HG03571 (cell line): ENCODE data around the gene SENP6.
A peak's percentile ranks its signal among the peaks of the same experiment; 100 is the strongest.
"Not testable (repeated sequence)": the region's sequence is repeated elsewhere in the genome, so short reads cannot be mapped to it uniquely, and the experiment has no call there.

Experiments
- ATAC-seq: cut with Tn5 transposase; IDR thresholded peaks from one replicate; pipeline ENCODE4 v1.9.1; 2021; ENCODE audit not compliant: unreplicated experiment

The SENP6 gene, protein sequence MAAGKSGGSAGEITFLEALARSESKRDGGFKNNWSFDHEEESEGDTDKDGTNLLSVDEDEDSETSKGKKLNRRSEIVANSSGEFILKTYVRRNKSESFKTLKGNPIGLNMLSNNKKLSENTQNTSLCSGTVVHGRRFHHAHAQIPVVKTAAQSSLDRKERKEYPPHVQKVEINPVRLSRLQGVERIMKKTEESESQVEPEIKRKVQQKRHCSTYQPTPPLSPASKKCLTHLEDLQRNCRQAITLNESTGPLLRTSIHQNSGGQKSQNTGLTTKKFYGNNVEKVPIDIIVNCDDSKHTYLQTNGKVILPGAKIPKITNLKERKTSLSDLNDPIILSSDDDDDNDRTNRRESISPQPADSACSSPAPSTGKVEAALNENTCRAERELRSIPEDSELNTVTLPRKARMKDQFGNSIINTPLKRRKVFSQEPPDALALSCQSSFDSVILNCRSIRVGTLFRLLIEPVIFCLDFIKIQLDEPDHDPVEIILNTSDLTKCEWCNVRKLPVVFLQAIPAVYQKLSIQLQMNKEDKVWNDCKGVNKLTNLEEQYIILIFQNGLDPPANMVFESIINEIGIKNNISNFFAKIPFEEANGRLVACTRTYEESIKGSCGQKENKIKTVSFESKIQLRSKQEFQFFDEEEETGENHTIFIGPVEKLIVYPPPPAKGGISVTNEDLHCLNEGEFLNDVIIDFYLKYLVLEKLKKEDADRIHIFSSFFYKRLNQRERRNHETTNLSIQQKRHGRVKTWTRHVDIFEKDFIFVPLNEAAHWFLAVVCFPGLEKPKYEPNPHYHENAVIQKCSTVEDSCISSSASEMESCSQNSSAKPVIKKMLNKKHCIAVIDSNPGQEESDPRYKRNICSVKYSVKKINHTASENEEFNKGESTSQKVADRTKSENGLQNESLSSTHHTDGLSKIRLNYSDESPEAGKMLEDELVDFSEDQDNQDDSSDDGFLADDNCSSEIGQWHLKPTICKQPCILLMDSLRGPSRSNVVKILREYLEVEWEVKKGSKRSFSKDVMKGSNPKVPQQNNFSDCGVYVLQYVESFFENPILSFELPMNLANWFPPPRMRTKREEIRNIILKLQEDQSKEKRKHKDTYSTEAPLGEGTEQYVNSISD

DNA sequence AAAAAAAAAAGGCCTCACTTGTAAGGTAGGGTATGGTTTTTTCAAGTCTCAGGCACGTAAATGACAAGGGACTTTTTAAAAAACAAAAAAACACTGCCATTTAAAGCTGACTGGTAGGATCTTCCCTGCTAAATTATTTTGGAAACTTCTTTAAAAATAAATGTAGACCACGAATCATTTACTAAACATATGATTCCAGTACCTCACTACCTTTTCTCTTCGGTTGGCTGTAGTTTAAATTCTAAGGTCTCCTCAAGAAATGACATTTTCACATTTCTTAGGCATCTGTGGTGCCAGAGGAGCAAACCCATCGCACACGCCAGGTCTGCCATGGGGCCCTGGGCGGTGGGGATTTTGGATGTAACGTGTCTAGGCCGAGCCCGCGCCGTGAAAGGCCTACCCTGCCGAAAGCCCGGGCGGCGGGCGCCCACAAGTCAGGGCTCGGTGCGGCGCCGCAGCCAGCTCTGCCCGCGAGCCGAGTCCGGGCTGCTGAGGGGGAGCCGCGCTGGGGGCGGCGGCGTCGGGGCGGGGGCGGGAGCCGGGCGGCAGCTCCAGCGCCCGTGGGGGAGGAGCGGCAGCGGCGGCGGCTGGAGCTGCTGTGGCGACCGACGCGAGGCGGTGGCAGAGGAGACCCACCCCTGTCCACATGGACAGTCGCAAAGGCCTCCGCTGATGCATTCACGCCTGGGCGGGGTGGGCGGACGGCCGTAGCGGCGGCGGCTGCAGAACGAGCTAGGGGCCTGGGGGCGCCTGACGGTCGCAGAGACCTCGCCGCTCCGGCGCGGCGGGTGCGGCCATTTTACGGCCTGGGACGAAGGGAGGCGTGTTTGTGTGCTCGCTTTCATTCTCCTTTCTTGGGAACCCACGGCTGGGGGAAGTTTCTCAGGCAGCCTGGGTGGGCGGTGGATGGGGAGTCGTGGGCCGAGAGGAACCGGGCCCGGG, at the start of gene SENP6:
SENP6 (plus strand) TSS at position 577 of the 942 bp plus-strand sequence. CDS start 645 bp downstream, outside the sequence.
- ATAC-seq = peak; percentile 73

DNA sequence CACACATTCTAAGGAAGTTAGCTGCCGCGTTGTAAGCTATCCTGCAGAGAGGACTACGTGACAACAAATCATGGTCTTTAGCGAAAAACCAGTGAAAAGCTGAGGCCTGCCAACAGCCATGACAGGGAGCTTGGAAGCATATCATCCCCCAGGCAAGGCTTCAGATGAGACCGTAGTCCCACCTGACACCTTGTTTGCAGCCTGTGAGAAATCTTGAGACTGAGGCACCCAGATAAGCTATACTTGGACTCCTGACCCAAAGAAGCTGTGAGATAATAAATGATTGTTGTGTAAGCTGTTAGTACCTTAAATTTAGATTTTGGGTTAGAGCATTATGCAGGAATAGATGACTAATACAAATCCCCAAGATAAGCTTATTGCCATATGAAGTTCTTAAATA, 45.4 kb upstream of the SENP6 start:
- ATAC-seq = no peak

DNA sequence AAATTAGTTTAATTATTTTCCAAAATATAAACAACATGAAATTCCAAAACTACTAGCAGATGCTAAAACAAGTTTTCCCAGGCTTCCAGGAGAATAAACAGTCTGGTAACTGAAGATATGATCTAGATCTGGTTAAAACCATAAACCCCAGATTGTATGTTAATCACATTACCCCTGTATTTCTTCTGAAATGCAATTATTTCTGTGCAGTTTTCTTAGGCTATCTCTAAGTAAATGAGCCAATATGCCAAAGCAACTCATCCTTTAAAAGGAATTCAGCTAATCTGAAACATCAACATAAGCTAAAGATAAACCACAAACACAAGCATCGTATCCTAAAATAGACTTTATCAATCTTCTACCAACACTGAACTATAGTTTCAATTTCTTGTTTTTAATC, 44.6 kb upstream of the SENP6 start:
- ATAC-seq = no peak

DNA sequence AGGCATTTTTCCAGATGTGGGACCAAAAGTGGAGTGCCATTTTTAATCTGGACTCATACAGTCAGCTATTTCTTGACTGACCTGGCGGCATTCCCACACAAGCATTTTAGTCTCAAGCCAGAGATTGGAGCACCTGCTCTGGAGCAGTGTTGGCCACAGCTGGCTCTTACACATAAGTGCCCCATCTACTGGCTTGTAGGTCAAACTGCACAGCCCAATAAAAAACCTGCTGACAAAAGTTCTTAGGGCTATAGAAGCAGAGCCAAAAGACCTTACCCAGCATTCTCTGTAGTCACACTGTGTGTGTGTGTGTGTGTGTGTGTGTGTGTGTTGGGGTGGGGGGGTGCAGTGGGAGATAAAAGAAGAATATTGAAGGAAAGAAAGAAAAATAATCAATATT, 38.6 kb upstream of the SENP6 start:
- no peak for ATAC-seq

- no peak for ATAC-seq
These were observed 35.4 kb upstream of the SENP6 start for GRCh38 chr6:75566137-75566767.

GRCh38 chr6:75568100-75568499, 33.6 kb upstream of the SENP6 start:
- ATAC-seq = no peak

GRCh38 chr6:75568965-75569364, 32.7 kb upstream of the SENP6 start:
- no peak for ATAC-seq

DNA sequence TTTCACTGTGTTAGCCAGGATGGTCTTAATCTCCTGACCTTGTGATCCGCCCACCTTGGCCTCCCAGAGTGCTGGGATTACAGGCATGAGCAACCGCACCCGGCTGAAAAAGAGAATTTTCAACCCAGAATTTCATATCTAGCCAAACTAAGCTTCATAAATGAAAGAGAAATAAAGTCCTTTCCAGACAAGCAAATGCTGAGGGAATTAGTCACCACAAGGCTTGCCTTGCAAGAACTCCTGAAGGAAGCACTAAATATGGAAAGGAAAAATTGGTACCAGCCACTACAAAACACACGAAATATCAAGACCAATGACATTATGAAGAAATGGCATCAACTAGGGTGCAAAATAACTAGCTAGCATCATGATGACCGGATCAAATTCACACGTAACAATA, 31.0 kb upstream of the SENP6 start:
- not testable (repeated sequence) for ATAC-seq

DNA sequence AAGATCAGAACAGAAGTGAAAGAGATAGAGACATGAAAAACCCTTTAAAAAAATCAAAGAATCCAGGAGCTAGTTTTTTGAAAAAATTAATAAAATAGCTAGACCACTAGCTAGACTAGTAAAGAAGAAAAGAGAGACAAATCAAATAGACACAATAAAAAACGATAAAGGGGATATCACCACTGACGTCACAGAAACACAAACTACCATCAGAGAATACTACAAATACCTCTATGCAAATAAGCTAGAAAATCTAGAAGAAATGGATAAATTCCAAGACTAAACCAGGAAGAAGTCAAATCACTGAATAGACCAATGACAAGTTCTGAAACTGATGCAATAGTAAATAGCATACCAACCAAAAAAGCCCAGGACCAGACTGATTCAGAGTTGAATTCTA, 29.6 kb upstream of the SENP6 start:
- ATAC-seq = no peak

DNA sequence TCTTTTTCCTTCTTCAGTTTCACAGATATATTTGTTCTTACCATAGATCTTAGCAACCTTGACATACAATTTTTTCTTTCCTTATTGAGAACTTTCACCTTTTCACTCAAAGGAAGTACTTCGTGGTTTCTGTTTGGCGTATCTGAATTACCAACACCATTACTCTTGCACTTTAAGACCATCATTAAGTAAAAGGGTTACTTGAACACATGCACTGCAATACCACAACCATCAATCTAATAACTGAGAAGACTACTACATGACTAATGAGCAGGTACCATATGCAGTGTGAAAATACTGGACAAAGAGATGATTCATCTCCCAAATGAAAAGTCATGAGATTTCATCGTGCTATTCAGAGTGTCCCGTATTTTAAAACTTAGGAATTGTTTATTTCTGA, 21.7 kb upstream of the SENP6 start:
- ATAC-seq = peak; percentile 79

DNA sequence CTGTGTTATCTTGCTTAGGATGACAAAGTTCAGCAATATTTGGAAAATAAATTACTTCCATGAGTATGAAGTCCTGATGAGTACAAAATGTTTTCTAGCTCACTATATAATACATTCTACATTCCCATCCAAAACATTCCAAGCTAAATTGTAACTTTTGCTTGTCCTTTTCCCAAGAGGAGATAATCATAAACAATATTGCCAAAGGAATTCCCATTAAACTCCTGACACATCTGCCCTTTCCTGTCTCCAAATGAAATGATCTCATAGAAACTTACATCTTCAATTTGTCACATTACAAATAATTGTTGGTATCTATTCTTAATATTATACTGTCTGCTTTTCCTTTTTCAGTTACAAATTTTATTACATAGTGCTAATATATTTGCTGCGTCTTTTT, 20.4 kb upstream of the SENP6 start:
- no peak for ATAC-seq

- ATAC-seq = not testable (repeated sequence)
These were observed 17.1 kb upstream of the SENP6 start for GRCh38 chr6:75584552-75584951.

DNA sequence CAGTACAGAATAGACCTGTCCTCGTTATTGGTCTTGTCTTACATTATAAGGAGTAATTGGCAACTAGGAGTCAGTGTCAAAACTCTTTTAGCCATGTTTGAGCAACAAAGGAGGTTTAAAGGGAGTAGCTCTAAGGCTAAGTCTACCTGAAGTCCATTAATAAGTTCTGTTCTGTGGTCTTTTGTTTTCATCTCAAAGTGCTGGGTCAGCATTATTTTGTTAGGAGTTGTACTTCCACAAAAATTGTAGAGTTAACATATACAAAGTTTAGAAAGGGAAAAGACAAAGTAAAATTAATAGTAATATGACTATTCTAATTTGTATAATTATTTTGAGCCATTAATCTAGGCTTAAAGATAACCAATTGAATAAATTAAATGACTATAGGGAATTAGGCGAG, 12.7 kb upstream of the SENP6 start:
- ATAC-seq = no peak

DNA sequence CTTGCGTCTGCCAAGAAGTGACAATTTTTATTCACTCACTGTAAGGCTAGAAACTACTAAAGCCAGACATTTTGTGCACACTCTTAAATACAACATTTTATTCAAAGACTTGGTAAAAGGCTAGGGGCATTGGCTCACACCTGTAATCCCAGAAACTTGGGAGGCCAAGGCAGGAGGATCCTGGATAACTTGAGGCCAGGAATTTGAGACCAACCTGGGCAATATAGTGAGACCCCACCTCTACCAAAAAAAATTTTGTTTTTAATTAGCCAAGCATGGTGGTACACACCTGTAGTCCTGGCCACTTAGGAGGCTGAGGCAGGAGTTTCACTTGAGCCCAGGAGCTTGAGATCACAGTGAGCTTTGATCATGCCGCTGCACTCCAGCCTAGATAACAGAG, 11.3 kb upstream of the SENP6 start:
- no peak for ATAC-seq

- ATAC-seq = not testable (repeated sequence)
These were observed 5.3 kb upstream of the SENP6 start for GRCh38 chr6:75596380-75596779.

GRCh38 chr6:75600768-75601167, 912 bp upstream of the SENP6 start:
- ATAC-seq = no peak

DNA sequence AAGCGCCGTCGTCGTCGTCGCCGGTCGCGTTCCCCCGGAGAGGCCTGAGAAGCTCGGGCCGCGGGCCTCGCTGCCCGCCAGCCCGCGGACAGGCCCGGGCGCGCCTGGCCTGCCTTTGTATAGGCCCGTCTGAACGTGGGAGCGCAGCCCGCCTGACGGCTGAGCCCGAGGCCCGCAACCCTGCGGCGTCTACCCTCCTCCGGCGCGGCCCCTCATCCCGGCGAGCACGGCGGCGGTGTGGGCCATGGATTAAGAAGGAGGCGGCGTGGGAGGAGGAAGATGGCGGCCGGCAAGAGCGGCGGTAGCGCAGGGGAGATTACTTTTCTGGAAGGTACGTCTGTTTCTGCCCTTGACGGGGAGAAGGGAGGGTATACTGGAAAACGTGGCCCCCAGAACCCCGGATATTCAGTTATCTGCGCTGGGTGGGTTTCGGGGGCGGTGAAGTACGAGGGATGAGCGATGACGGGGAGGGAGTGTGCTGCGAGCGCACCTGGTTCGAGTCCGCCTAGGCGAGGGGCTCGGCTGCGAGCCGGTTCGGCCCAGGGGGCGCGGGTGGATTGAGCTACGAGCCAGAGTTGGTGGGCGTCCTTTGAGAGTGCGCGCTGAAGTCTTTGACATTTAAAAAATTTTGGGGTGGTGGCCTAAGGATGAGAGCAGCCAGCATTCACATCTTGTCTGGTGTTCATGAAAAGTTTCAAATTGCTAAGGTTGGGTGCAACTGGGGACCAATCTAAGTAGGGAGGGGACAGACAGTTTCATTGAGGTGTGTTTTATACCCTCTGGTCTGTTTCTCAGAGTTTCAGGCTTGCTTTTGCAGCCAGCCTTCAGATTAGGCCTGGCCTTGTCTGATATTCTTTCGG, 796 bp downstream of the SENP6 start:
- peak; percentile 27 for ATAC-seq

DNA sequence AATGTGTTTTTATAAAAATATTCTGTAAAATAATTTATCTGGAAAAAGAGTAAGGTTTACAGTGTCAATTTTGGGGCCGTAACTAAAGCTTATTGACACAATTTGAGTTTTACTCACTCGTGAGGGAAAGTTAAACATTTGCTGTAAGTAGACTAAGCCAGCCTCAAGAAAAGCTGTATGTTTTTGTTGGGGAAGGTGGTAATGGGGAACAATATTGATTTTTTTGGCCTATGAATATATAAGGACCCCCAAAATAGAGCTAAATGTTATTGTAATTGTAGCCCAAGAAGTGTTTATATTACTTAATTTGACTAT, 1.4 kb downstream of the SENP6 start:
- no peak for ATAC-seq

- ATAC-seq = no peak
These were observed 2.6 kb downstream of the SENP6 start for GRCh38 chr6:75604294-75604693.
